ENCODE measurements around the gene THSD7B.
"Not testable (repeated sequence)": the region's sequence is repeated elsewhere in the genome, so short reads cannot be mapped to it uniquely, and the experiment has no call there.

Gene THSD7B

DNA sequence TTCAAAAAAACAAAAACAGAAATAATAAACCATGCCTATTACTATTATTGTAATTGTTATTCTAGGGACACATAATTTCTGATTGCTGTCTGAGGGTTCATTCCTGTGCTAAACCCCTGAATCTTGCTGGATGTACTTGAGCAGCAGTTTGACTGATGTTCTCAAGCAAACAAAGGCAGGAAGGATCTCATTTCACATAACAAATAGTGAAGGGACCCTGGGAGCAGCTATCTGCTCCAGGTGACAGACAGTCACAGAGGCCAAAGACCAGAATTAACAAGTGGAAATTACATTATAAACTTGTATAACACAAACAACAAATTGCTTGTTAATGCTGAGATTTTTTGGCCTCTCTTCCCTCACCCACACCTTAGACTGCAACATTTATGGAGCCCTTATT, 284.2 kb downstream of the THSD7B start:
- H3K9ac ChIP-seq (ENCODE audit: low read length in 5 of 5), result no peak overlapping the region
- no peak overlapping the region for H3K4me3 ChIP-seq (ENCODE audit: low read depth in 1 of 5, low read length in 5 of 5)
- no peaks in the 10 kb centered on the region for H3K36me3 ChIP-seq (ENCODE audit: control insufficient read depth in 5 of 5, insufficient read depth in 5 of 5, low read length in 5 of 5)
- H3K27me3 ChIP-seq (ENCODE audit: control insufficient read depth in 5 of 5, insufficient read depth in 4 of 5, low read length in 5 of 5), result no peaks in the 10 kb centered on the region
- H3K27ac ChIP-seq (ENCODE audit: low read depth, low read length), result no peak overlapping the region
- H3K4me1 ChIP-seq (ENCODE audit: control insufficient read depth in 5 of 5, insufficient read depth in 5 of 5, low read length in 5 of 5), result no peaks in the 10 kb centered on the region
- H3K9me3 ChIP-seq (ENCODE audit: control insufficient read depth in 5 of 5, low read length in 5 of 5), result no peaks in the 10 kb centered on the region

DNA sequence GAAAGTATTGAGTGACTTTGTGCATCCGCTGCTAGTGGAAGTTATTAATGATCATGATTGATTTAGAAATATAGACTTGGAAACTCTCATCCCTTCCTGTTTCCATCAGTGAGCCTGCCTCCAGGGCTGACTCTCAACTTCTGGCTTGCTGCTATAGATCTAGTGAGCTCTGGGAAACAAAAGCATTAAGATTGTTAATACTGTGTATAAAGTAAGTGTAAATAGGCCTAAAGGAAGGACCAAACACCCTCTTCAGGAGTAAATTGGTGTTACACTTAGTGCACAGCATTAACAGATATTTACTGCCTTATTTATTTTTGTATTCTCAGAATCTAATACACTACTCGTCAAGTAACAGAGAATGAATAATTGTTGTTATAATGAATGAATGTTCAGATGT, 285.6 kb downstream of the THSD7B start:
- no peaks in the 10 kb centered on the region for H3K4me1 ChIP-seq (ENCODE audit: control insufficient read depth in 5 of 5, insufficient read depth in 5 of 5, low read length in 5 of 5)
- H3K36me3 ChIP-seq (ENCODE audit: control insufficient read depth in 5 of 5, insufficient read depth in 5 of 5, low read length in 5 of 5), result no peaks in the 10 kb centered on the region
- H3K9ac ChIP-seq (ENCODE audit: low read length in 5 of 5), result no peak overlapping the region
- H3K9me3 ChIP-seq (ENCODE audit: control insufficient read depth in 5 of 5, low read length in 5 of 5), result no peaks in the 10 kb centered on the region
- no peaks in the 10 kb centered on the region for H3K27me3 ChIP-seq (ENCODE audit: control insufficient read depth in 5 of 5, insufficient read depth in 4 of 5, low read length in 5 of 5)
- no peak overlapping the region for H3K27ac ChIP-seq (ENCODE audit: low read depth, low read length)
- H3K4me3 ChIP-seq (ENCODE audit: low read depth in 1 of 5, low read length in 5 of 5), result no peak overlapping the region

DNA sequence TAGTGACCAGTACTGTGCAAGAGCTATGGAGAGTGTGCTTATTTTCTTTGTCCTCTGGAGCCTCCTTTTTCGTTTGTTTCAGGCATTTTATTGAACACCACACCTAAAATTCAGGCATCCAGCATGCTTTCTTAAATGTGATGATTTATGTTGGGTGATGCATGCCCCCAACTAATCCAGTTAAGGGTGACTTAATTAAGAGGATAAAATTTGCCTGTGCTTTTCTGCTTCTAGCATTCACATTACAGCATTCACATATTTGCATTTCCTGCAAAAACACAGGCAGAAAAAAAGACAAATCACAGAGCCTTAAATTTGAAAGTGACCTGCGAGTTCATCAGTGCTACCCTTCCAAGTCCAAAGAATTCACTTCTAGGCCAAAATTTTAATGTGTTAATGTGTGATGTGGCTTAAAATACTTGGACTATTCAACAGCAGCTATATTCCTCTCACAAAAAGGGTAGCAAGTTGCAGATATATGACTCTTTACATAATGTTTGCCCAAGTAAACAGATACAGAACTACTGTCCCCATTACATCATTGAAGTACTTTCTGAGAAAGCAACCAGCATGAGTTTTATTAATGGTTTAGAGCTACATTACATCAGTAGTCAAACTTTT, 286.5 kb downstream of the THSD7B start:
- H3K4me1 ChIP-seq (ENCODE audit: control insufficient read depth in 5 of 5, insufficient read depth in 5 of 5, low read length in 5 of 5), result no peaks in the 10 kb centered on the region
- no peak overlapping the region for H3K9ac ChIP-seq (ENCODE audit: low read length in 5 of 5)
- H3K27me3 ChIP-seq (ENCODE audit: control insufficient read depth in 5 of 5, insufficient read depth in 4 of 5, low read length in 5 of 5), result no peaks in the 10 kb centered on the region
- no peak overlapping the region for H3K27ac ChIP-seq (ENCODE audit: low read depth, low read length)
- peaks cover 0 to 5% (median 3%) of the 10 kb centered on the region in 5 donors for H3K36me3 ChIP-seq (ENCODE audit: control insufficient read depth in 5 of 5, insufficient read depth in 5 of 5, low read length in 5 of 5)
- no peak overlapping the region for H3K4me3 ChIP-seq (ENCODE audit: low read depth in 1 of 5, low read length in 5 of 5)
- H3K9me3 ChIP-seq (ENCODE audit: control insufficient read depth in 5 of 5, low read length in 5 of 5), result peaks cover 0 to 2% (median 0%) of the 10 kb centered on the region in 5 donors

DNA sequence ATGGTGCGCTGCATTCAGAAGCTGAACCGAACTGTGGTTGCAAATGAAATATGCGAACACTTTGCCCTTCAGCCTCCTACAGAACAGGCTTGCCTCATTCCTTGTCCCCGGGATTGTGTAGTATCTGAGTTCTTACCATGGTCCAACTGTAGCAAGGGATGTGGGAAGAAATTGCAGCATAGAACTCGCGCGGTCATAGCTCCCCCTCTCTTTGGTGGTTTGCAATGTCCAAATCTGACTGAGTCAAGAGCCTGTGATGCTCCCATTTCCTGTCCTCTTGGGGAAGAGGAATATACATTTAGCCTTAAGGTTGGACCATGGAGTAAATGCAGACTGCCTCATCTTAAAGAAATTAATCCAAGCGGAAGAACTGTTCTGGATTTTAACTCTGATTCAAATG, 291.4 kb downstream of the THSD7B start:
- Histone ChIP-seq H3K27me3 (ENCODE audit: control insufficient read depth in 5 of 5, insufficient read depth in 4 of 5, low read length in 5 of 5) (no peaks in the 10 kb centered on the region), H3K4me3 (ENCODE audit: low read depth in 1 of 5, low read length in 5 of 5) (no peak overlapping the region), H3K9ac (ENCODE audit: low read length in 5 of 5) (no peak overlapping the region), H3K36me3 (ENCODE audit: control insufficient read depth in 5 of 5, insufficient read depth in 5 of 5, low read length in 5 of 5) (peaks cover 0 to 5% (median 3%) of the 10 kb centered on the region in 5 donors), H3K27ac (ENCODE audit: low read depth, low read length) (no peak overlapping the region), H3K4me1 (ENCODE audit: control insufficient read depth in 5 of 5, insufficient read depth in 5 of 5, low read length in 5 of 5) (no peaks in the 10 kb centered on the region), H3K9me3 (ENCODE audit: control insufficient read depth in 5 of 5, low read length in 5 of 5) (peaks cover 0 to 3% (median 2%) of the 10 kb centered on the region in 5 donors)

DNA sequence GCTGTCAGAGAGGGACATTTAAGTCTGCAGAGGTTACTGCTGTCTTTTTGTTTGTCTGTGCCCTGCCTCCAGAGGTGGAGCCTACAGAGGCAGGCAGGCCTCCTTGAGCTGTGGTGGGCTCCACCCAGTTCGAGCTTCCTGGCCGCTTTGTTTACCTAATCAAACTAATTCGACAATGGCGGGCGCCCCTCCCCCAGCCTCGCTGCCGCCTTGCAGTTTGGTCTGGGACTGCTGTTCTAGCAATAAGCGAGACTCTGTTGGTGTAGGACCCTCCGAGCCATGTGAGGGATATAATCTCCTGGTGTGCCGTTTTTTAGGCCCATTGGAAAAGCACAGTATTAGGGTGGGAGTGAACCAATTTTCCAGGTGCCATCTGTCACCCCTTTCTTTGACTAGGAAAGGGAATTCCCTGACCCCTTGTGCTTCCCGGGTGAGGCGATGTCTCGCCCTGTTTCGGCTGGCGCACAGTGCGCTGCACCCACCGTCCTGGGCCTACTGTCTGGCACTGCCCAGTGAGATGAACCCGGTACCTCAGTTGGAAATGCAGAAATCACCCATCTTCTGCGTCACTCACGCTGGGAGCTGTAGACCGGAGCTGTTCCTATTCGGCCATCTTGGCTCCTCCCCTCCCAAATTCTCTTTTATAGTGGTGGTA, 310.9 kb downstream of the THSD7B start:
- H3K27me3 ChIP-seq (ENCODE audit: control insufficient read depth in 5 of 5, insufficient read depth in 4 of 5, low read length in 5 of 5); H3K4me3 ChIP-seq (ENCODE audit: low read depth in 1 of 5, low read length in 5 of 5); H3K36me3 ChIP-seq (ENCODE audit: control insufficient read depth in 5 of 5, insufficient read depth in 5 of 5, low read length in 5 of 5); H3K9me3 ChIP-seq (ENCODE audit: control insufficient read depth in 5 of 5, low read length in 5 of 5); H3K9ac ChIP-seq (ENCODE audit: low read length in 5 of 5); H3K4me1 ChIP-seq (ENCODE audit: control insufficient read depth in 5 of 5, insufficient read depth in 5 of 5, low read length in 5 of 5); H3K27ac ChIP-seq (ENCODE audit: low read depth, low read length): not testable (repeated sequence)

DNA sequence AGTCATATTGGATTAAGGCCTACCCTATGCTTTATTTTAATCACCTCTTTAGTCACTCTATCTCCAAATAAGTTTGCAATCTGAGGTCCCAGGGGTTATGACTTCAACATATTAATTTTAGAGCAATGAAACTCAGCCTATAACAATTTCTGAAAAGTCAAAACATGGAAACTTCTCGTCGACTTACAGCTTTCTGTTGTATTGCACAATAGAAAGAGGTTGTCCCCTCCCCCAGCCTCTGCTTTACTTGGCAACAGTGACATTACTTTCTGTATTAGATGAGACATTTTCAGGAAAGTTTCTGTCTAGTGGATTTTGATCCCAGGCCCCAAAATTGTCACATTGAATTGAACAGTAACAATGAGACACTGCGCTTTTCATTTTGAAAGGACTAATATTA, 326.4 kb downstream of the THSD7B start:
- no peak overlapping the region for H3K9ac ChIP-seq (ENCODE audit: low read length in 5 of 5)
- no peak overlapping the region for H3K27ac ChIP-seq (ENCODE audit: low read depth, low read length)
- H3K36me3 ChIP-seq (ENCODE audit: control insufficient read depth in 5 of 5, insufficient read depth in 5 of 5, low read length in 5 of 5), result no peaks in the 10 kb centered on the region
- H3K4me1 ChIP-seq (ENCODE audit: control insufficient read depth in 5 of 5, insufficient read depth in 5 of 5, low read length in 5 of 5), result peaks cover 0 to 3% (median 0%) of the 10 kb centered on the region in 5 donors
- H3K27me3 ChIP-seq (ENCODE audit: control insufficient read depth in 5 of 5, insufficient read depth in 4 of 5, low read length in 5 of 5), result no peaks in the 10 kb centered on the region
- H3K4me3 ChIP-seq (ENCODE audit: low read depth in 1 of 5, low read length in 5 of 5), result no peak overlapping the region
- no peaks in the 10 kb centered on the region for H3K9me3 ChIP-seq (ENCODE audit: control insufficient read depth in 5 of 5, low read length in 5 of 5)

DNA sequence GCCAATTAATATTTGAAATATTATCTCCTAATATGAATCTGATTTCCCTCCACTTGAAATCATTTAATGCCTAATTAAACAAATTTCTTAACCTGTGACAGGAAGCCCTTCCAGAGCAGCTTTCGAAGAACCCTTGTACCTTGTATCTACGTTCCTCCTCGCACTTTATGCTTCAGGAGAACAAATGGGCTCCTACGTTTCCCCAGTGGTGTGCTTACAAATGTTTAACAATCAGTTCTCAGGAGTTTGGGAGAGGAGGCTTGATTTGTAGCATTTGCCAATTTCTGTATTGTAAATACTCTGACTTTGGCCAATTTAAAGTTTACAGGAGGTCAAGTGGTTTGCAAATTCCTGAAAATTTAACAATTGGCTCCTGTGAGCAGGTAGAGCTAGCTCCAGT, 327.8 kb downstream of the THSD7B start:
- no peak overlapping the region for H3K4me3 ChIP-seq (ENCODE audit: low read depth in 1 of 5, low read length in 5 of 5)
- H3K27ac ChIP-seq (ENCODE audit: low read depth, low read length), result no peak overlapping the region
- peaks cover 0 to 3% (median 0%) of the 10 kb centered on the region in 5 donors for H3K4me1 ChIP-seq (ENCODE audit: control insufficient read depth in 5 of 5, insufficient read depth in 5 of 5, low read length in 5 of 5)
- no peaks in the 10 kb centered on the region for H3K27me3 ChIP-seq (ENCODE audit: control insufficient read depth in 5 of 5, insufficient read depth in 4 of 5, low read length in 5 of 5)
- H3K36me3 ChIP-seq (ENCODE audit: control insufficient read depth in 5 of 5, insufficient read depth in 5 of 5, low read length in 5 of 5), result peaks cover 0 to 4% (median 0%) of the 10 kb centered on the region in 5 donors
- no peak overlapping the region for H3K9ac ChIP-seq (ENCODE audit: low read length in 5 of 5)
- no peaks in the 10 kb centered on the region for H3K9me3 ChIP-seq (ENCODE audit: control insufficient read depth in 5 of 5, low read length in 5 of 5)

DNA sequence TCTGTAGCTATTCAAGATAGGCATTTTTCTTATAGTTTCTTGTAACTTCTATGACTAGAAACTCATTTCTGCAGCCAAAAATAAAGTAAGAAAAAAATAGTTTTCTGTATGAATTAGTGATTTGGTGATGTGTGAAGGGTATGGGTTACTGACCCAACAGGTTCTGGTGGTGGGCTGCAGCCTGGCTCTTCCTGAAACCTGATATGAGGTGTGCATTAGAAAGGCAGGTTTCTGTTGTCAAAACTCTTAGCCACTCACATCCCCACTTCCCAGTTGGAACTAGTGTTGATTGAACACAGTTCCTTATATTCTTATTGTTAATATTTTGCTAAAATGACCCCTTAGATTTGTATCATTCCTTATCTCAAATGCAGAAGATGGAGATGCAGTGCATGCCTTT, 330.8 kb downstream of the THSD7B start:
- Histone ChIP-seq H3K9me3 (ENCODE audit: control insufficient read depth in 5 of 5, low read length in 5 of 5) (no peaks in the 10 kb centered on the region), H3K4me3 (ENCODE audit: low read depth in 1 of 5, low read length in 5 of 5) (no peak overlapping the region), H3K27me3 (ENCODE audit: control insufficient read depth in 5 of 5, insufficient read depth in 4 of 5, low read length in 5 of 5) (no peaks in the 10 kb centered on the region), H3K36me3 (ENCODE audit: control insufficient read depth in 5 of 5, insufficient read depth in 5 of 5, low read length in 5 of 5) (peaks cover 0 to 4% (median 0%) of the 10 kb centered on the region in 5 donors), H3K9ac (ENCODE audit: low read length in 5 of 5) (no peak overlapping the region), H3K27ac (ENCODE audit: low read depth, low read length) (no peak overlapping the region), H3K4me1 (ENCODE audit: control insufficient read depth in 5 of 5, insufficient read depth in 5 of 5, low read length in 5 of 5) (peaks cover 0 to 3% (median 0%) of the 10 kb centered on the region in 5 donors)

DNA sequence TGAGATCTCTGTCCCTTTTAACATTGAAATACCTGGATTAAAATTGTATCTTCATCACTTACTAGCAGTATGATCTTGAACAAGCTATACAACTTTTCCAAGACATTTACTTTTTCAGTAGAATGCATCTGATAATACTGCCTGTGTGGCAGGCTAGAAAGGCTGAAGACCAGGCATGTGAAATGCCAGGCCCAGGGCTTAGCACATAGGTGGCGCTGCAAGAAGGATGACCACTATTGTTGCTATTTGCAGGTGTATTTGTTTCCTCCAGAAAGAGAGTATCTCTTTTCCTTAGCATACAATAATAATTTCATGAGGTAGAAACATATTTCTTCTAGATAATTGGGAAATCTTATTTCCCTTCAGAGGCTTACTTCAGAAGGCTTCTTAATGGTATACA, 331.3 kb downstream of the THSD7B start:
- Histone ChIP-seq H3K4me1 (ENCODE audit: control insufficient read depth in 5 of 5, insufficient read depth in 5 of 5, low read length in 5 of 5) (peaks cover 0 to 2% (median 0%) of the 10 kb centered on the region in 5 donors), H3K9ac (ENCODE audit: low read length in 5 of 5) (no peak overlapping the region), H3K27me3 (ENCODE audit: control insufficient read depth in 5 of 5, insufficient read depth in 4 of 5, low read length in 5 of 5) (no peaks in the 10 kb centered on the region), H3K27ac (ENCODE audit: low read depth, low read length) (no peak overlapping the region), H3K4me3 (ENCODE audit: low read depth in 1 of 5, low read length in 5 of 5) (no peak overlapping the region), H3K9me3 (ENCODE audit: control insufficient read depth in 5 of 5, low read length in 5 of 5) (no peaks in the 10 kb centered on the region), H3K36me3 (ENCODE audit: control insufficient read depth in 5 of 5, insufficient read depth in 5 of 5, low read length in 5 of 5) (peaks cover 0 to 4% (median 0%) of the 10 kb centered on the region in 5 donors)

DNA sequence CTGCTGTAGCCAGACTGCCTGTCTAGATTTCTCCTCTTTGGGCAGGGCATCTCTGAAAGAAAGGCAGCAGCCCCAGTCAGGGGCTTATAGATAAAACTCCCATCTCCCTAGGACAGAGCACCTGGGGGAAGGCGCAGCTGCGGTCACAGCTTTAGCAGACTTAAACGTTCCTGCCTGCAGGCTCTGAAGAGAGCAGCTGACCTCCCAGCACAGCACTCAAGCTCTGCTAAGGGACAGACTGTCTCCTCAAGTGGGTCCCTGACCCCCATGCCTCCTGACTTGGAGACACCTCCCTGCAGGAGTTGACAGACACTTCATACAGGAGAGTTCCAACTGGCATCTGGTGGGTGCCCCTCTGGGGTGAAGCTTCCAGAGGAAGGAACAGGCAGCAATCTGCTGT, 336.5 kb downstream of the THSD7B start:
- not testable (repeated sequence) for H3K9me3 ChIP-seq (ENCODE audit: control insufficient read depth in 5 of 5, low read length in 5 of 5); H3K4me1 ChIP-seq (ENCODE audit: control insufficient read depth in 5 of 5, insufficient read depth in 5 of 5, low read length in 5 of 5); H3K4me3 ChIP-seq (ENCODE audit: low read depth in 1 of 5, low read length in 5 of 5); H3K36me3 ChIP-seq (ENCODE audit: control insufficient read depth in 5 of 5, insufficient read depth in 5 of 5, low read length in 5 of 5); H3K27me3 ChIP-seq (ENCODE audit: control insufficient read depth in 5 of 5, insufficient read depth in 4 of 5, low read length in 5 of 5); H3K27ac ChIP-seq (ENCODE audit: low read depth, low read length); H3K9ac ChIP-seq (ENCODE audit: low read length in 5 of 5)
